ENCODE data around the gene DPEP2.
"Not testable (repeated sequence)": the region's sequence is repeated elsewhere in the genome, so short reads cannot be mapped to it uniquely, and the experiment has no call there.

The DPEP2 gene

DNA sequence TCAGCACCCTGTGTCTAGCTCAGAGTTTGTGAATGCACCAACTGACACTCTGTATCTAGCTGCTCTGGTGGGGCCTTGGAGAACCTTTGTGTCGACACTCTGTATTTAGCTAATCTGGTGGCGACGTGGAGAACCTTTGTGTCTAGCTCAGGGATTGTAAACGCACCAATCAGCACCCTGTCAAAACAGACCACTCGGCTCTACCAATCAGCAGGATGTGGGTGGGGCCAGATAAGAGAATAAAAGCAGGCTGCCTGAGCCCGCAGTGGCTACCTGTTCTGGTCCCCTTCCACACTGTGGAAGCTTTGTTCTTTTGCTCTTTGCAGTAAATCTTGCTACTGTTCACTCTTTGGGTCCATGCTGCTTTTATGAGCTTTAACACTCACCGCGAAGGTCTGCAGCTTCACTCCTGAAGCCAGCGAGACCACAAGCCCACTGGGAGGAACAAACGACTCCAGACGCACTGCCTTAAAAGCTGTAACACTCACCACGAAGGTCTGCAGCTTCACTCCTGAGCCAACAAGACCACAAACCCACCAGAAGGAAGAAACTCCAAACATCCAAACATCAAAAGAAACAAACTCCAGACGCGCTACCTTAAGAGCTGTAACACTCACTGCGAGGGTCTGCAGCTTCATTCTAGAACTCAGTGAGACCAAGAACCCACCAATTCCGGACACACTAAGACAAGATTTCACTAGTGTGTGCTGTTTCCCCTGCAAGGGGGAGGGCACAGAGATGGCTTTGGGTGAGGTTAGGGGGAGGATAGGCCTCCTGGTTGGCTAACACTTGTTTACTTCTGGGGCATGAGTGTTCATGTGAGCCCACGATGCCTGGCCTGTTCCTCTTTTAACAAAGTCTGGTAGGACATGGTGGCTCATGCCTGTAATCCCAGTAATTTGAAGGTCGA, at the start of gene DPEP2:
Gene DPEP2 (minus strand): TSS at position 706 of the 910 bp plus-strand sequence. CDS start 6,272 bp downstream, outside the sequence.
- peak; percentile 74 for DNase-seq

GRCh38 chr16:68047987-68048386, 48.7 kb upstream of the DPEP2 start:
- DNase-seq: no peak

- no peak for DNase-seq
Observed at GRCh38 chr16:68046106-68046505, 46.8 kb upstream of the DPEP2 start.

- no peak for DNase-seq
Observed at GRCh38 chr16:68041783-68042182, 42.5 kb upstream of the DPEP2 start.

GRCh38 chr16:68040506-68041288, 41.4 kb upstream of the DPEP2 start:
- DNase-seq: peak; percentile 86

- no peak for DNase-seq
Observed at GRCh38 chr16:68037841-68038597, 38.7 kb upstream of the DPEP2 start.

- no peak for DNase-seq
Observed at GRCh38 chr16:68035227-68035626, 35.9 kb upstream of the DPEP2 start.

DNA sequence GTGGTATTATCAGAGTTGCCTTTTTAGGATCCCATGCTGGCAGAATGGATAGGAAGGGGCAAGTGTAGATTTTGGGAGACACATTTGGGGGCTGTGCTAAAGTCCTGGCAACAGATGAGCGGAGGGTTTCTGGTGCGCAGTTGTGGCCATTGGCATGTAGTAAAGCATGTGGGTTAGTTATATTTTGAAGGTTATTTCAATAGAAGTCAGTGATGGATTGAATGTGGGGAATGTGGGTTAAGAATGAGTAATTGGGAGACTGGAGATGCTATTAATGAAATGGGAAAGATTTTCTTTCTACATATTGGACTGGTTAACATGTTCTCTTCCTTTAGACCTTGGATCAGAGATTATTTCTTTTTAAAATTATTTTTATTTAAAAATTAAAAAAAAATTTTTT, 33.8 kb upstream of the DPEP2 start:
- DNase-seq: no peak

DNA sequence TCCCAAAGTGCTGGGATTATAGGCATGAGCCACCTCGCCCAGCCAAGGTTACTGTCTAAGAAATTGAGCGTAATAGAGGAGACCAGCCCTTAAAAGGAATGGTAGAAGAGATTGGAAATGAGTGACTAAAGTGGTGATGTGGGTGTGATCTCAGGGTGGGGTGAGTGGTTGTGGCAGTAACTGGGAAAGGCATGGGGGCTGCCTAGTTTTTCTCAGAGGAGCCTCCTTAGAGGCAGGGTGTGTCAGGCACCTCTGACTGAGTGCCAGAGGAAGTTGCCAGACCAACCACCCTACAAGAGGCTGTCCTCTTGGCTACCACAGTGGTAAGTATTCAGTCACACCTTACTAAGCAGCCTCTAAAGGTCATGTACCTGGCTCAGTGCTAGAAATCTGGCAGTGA, 32.7 kb upstream of the DPEP2 start:
- peak; percentile 18 for DNase-seq

DNA sequence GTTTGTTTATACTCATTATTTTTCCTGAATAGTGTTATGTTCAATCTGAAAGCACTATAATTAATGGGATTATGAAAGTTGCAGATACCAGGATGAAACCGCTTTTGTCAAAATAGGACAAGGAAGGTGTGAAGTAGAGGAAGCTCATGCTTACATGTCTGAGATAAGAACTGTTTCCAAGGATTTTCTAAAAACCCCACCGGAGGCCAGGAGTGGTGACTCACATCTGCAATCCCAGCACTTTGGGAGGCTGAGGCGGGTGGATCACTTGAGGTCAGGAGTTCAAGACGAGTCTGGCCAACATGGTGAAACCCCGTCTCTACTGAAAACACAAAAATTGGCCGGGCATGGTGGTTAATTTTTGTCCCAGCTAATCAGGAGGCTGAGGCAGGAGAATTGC, 30.8 kb upstream of the DPEP2 start:
- not testable (repeated sequence) for DNase-seq

DNA sequence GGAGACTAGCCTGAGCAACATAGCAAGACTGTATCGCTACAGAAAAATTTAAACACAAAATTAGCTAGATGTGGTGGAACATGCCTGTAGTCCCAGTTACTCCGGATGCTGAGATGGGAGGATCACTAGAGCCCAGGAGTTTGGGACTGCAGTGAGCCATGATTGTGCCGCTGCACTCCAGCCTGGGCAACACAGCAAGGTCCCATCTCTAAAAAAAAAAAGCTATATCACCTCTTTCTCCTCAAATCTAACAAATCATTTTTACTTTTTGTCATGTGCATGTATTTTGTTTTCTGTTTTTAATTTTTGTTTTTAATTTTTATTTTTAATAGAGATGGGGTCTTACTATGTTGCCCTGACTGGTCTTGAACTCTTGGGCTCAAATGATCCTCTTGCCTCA, 29.7 kb upstream of the DPEP2 start:
- DNase-seq: no peak

- DNase-seq: peak; percentile 95
Observed at GRCh38 chr16:68022728-68023537, 23.6 kb upstream of the DPEP2 start, which contains the start of the genes DDX28 and DUS2. DDX28 (minus strand) TSS chr16:68023232; CDS start chr16:68023202, 30 bp downstream. DUS2 (plus strand) TSS chr16:68023284; CDS start chr16:68038024, 14,740 bp downstream.

- no peak for DNase-seq
Observed at GRCh38 chr16:68022278-68022727, 23.0 kb upstream of the DPEP2 start.

GRCh38 chr16:68021490-68021889, 22.2 kb upstream of the DPEP2 start:
- DNase-seq: no peak

GRCh38 chr16:68019167-68019680, 19.9 kb upstream of the DPEP2 start:
- no peak for DNase-seq

DNA sequence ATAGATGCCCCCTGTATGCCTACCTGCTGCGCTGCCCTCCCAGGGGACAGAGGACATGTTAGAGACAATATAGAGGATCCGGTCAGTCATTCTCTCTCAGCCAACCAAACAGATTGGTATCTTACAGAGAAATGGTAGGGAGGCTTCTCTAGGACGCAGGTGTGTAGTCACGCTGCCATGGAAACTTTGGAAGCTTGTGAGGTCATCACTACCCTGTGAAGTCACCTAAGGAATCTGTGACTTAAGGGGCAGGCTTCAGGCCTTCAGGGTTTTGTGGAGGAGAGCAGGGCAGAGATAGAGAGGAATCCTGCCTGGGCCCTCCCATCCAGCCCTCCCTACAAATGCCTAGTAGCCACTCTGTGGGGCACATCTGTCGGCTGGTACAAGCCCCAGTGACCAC, 16.4 kb upstream of the DPEP2 start, which contains the start of gene DPEP2NB:
Gene DPEP2NB (minus strand): TSS at position 231 of the 400 bp plus-strand sequence. CDS start 141 bp downstream, at position 90.
- no peak for DNase-seq

DNA sequence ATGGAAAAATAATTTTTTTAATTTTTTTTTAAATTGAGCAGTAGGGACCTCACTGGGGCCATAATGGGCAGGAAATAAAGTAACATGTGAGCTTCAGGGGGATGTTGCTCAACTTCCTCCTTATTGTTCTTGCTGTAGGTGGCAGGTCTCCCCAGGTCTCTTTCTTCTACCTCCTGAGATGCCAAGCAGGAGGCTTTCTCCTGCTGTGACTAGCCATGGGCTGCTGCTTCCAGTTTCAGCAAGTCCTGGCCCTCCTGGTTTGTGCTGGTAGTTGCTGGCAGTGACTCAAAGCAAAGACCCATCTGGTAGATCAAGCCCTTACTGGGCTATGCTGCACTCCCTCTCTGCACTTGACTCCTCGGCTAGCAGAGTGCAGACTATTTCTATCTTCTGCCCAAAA, 14.2 kb upstream of the DPEP2 start:
- no peak for DNase-seq

GRCh38 chr16:68009872-68010271, 10.6 kb upstream of the DPEP2 start:
- DNase-seq: not testable (repeated sequence)

- DNase-seq: no peak
Observed at GRCh38 chr16:68009157-68009735, 10.0 kb upstream of the DPEP2 start.

DNA sequence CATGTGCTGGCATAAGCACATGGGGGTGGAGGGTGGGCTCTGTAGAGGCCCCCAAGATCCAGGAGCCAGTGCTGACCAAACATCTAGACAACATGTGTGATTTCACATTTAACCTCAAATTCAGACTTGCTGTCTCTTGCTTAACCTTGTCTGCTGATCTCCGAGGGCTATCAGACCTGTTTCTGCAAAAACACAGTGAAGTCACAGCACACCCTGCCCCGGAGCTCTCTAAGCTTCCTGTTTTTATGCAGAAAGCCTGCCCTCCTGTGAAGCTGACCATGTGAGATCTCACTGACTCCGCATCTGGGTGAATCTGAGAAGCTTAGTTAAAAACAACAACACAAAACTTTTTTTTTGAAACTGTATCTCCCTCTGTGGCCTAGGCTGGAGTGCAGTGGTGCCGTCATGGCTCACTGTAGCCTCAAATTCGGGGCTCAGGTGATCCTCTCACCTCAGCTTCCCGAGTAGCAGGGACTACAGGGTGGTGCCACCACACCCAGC, 6.6 kb upstream of the DPEP2 start:
- DNase-seq: peak; percentile 91

GRCh38 chr16:68005211-68005610, 5.9 kb upstream of the DPEP2 start:
- no peak for DNase-seq
